Measurements from ENCODE around the gene SYT1.

GRCh38 chr12:78886719-78887407, 22.3 kb downstream of the SYT1 start:
- TF ChIP-seq, protein P1, sequence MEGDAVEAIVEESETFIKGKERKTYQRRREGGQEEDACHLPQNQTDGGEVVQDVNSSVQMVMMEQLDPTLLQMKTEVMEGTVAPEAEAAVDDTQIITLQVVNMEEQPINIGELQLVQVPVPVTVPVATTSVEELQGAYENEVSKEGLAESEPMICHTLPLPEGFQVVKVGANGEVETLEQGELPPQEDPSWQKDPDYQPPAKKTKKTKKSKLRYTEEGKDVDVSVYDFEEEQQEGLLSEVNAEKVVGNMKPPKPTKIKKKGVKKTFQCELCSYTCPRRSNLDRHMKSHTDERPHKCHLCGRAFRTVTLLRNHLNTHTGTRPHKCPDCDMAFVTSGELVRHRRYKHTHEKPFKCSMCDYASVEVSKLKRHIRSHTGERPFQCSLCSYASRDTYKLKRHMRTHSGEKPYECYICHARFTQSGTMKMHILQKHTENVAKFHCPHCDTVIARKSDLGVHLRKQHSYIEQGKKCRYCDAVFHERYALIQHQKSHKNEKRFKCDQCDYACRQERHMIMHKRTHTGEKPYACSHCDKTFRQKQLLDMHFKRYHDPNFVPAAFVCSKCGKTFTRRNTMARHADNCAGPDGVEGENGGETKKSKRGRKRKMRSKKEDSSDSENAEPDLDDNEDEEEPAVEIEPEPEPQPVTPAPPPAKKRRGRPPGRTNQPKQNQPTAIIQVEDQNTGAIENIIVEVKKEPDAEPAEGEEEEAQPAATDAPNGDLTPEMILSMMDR (IDR thresholded peaks at IDR 0.05) = no peak
- TF ChIP-seq POLR2A (IDR thresholded peaks at IDR 0.05) = no peak

Data from Peyer's patch (tissue), 4 donors.